Measurements from ENCODE around the gene NCSTN.

DNA sequence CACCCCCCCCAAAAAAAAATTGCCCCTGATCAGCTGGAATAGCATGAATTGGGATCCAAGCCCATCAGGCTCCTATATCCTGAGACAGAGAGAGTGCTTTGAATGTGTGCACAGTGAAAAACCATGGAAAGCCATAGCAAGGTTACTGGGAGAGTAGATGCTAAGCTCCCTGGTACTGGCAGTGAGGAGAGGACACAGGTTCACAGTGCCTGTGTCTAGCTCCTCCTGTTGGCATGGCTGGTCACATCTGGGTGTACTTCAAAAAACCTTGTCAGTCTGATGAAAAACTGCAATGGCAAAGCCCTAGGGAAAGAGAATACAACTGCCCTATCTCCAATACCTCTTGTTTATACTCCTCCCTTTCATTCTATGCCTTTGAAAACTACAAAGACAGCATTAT, 13.1 kb upstream of the NCSTN start:
- TF ChIP-seq, protein P1, sequence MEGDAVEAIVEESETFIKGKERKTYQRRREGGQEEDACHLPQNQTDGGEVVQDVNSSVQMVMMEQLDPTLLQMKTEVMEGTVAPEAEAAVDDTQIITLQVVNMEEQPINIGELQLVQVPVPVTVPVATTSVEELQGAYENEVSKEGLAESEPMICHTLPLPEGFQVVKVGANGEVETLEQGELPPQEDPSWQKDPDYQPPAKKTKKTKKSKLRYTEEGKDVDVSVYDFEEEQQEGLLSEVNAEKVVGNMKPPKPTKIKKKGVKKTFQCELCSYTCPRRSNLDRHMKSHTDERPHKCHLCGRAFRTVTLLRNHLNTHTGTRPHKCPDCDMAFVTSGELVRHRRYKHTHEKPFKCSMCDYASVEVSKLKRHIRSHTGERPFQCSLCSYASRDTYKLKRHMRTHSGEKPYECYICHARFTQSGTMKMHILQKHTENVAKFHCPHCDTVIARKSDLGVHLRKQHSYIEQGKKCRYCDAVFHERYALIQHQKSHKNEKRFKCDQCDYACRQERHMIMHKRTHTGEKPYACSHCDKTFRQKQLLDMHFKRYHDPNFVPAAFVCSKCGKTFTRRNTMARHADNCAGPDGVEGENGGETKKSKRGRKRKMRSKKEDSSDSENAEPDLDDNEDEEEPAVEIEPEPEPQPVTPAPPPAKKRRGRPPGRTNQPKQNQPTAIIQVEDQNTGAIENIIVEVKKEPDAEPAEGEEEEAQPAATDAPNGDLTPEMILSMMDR (IDR thresholded peaks at IDR 0.05): no peak
- no peak for TF ChIP-seq POLR2AphosphoS5 (IDR thresholded peaks at IDR 0.05; ENCODE audit: insufficient read depth in 1 of 2, low read depth in 1 of 2)
